Large intestine (tissue), 3 donors: ENCODE measurements around the gene ATRNL1. TPM values are rescaled to one million over a fixed set of nuclear protein-coding genes. Genes with fewer than 3 reads are reported as not detected.

Experiments
- DNase-seq, 2 donors: peaks; one replicate each; pipeline versions ENCODE4 v3.0.0 to v3.0.0-alpha.2; 2013
- H3K27ac ChIP-seq: one replicate; pipeline ENCODE4 v1.5.1; 2013; ENCODE audit warnings: low read length
- H3K27me3 ChIP-seq: 2 replicates; pipeline ENCODE4 v1.6.1; 2013; ENCODE audit warnings: low read length; ENCODE audit not compliant: control insufficient read depth, insufficient read depth
- H3K36me3 ChIP-seq: 2 replicates; pipeline ENCODE4 v1.6.1; 2013; ENCODE audit warnings: low read length; ENCODE audit not compliant: control insufficient read depth, insufficient read depth
- H3K4me1 ChIP-seq: one replicate; pipeline ENCODE4 v1.6.1; 2013; ENCODE audit warnings: low read length; ENCODE audit not compliant: control insufficient read depth, insufficient read depth
- H3K4me3 ChIP-seq: one replicate; pipeline ENCODE4 v1.5.1; 2013; ENCODE audit warnings: low read length
- H3K9me3 ChIP-seq: one replicate; pipeline ENCODE4 v1.6.1; 2013; ENCODE audit warnings: mild to moderate bottlenecking, low read depth, low read length, moderate library complexity; ENCODE audit not compliant: control insufficient read depth
- WGBS: methylation state at CpG from one replicate; pipeline ENCODE4 v1.1.5; 2013; ENCODE audit warnings: low lambda C conversion rate; ENCODE audit not compliant: insufficient coverage; 5-methylcytosine and 5-hydroxymethylcytosine counted together
- polyA plus RNA-seq: library from polyadenylated mRNA; unstranded; fragments of 120-200 nt; gene quantifications from one replicate; pipeline ENCODE4 v1.2.1, GENCODE V29; 2013

Gene ATRNL1
- polyA plus RNA-seq, 1 donor, result 2.6 TPM

GRCh38 chr10:115866691-115867090 lies 773.5 kb downstream of the ATRNL1 start:
- H3K36me3 ChIP-seq, result no peaks in the 10 kb centered on the region
- DNase-seq, result no peak
- 69% methylated on average over 1 of the region's 4 CpGs for WGBS
- no peaks in the 10 kb centered on the region for H3K27me3 ChIP-seq
- no peak overlapping the region for H3K4me3 ChIP-seq
- H3K4me1 ChIP-seq, result no peaks in the 10 kb centered on the region
- no peaks in the 10 kb centered on the region for H3K9me3 ChIP-seq
- H3K27ac ChIP-seq, result no peak overlapping the region

GRCh38 chr10:115867305-115867704 lies 774.1 kb downstream of the ATRNL1 start:
- Histone ChIP-seq H3K4me3 (no peak overlapping the region), H3K4me1 (no peaks in the 10 kb centered on the region), H3K36me3 (no peaks in the 10 kb centered on the region), H3K9me3 (no peaks in the 10 kb centered on the region), H3K27me3 (no peaks in the 10 kb centered on the region), H3K27ac (no peak overlapping the region)
- 20% methylated on average over 1 of the region's 2 CpGs for WGBS
- peak in 1 of 2 donors; percentile 5 for DNase-seq

GRCh38 chr10:115871855-115872254 lies 778.7 kb downstream of the ATRNL1 start:
- WGBS, result no CpG with 5 or more reads among the region's 1 CpG
- Histone ChIP-seq H3K4me1 (peaks cover 4% of the 10 kb centered on the region), H3K9me3 (no peaks in the 10 kb centered on the region), H3K36me3 (no peaks in the 10 kb centered on the region), H3K27me3 (peaks cover 2% of the 10 kb centered on the region), H3K4me3 (no peak overlapping the region), H3K27ac (no peak overlapping the region)
- DNase-seq, result no peak

- 100% methylated on average over 1 of the region's 2 CpGs for WGBS
- H3K4me3 ChIP-seq, result no peak overlapping the region
Measured at GRCh38 chr10:115875172-115875571, 782.0 kb downstream of the ATRNL1 start.

GRCh38 chr10:115879372-115880089 lies 786.4 kb downstream of the ATRNL1 start:
- Histone ChIP-seq H3K36me3 (no peaks in the 10 kb centered on the region), H3K27me3 (no peaks in the 10 kb centered on the region), H3K4me1 (no peaks in the 10 kb centered on the region), H3K27ac (no peak overlapping the region), H3K9me3 (no peaks in the 10 kb centered on the region), H3K4me3 (no peak overlapping the region)
- no CpG with 5 or more reads among the region's 6 CpGs for WGBS
- no peak for DNase-seq

More at GRCh38 chr10:115875172-115875571, 782.0 kb downstream of the ATRNL1 start:
- H3K36me3 ChIP-seq, result no peaks in the 10 kb centered on the region
- no peaks in the 10 kb centered on the region for H3K9me3 ChIP-seq
- no peak overlapping the region for H3K27ac ChIP-seq
- DNase-seq, result no peak
- H3K27me3 ChIP-seq, result peaks cover 2% of the 10 kb centered on the region
- peaks cover 4% of the 10 kb centered on the region for H3K4me1 ChIP-seq

GRCh38 chr10:115882021-115882420 lies 788.9 kb downstream of the ATRNL1 start:
- Histone ChIP-seq H3K4me1 (no peaks in the 10 kb centered on the region), H3K27ac (no peak overlapping the region), H3K4me3 (no peak overlapping the region), H3K9me3 (no peaks in the 10 kb centered on the region), H3K36me3 (no peaks in the 10 kb centered on the region), H3K27me3 (no peaks in the 10 kb centered on the region)
- no CpG with 5 or more reads among the region's 4 CpGs for WGBS
- DNase-seq, result no peak

- no peak overlapping the region for H3K4me3 ChIP-seq
- H3K27me3 ChIP-seq, result no peaks in the 10 kb centered on the region
Measured at GRCh38 chr10:115883372-115883771, 790.2 kb downstream of the ATRNL1 start.

GRCh38 chr10:115884331-115884730 lies 791.2 kb downstream of the ATRNL1 start:
- 64% methylated on average over 3 of the region's 5 CpGs for WGBS
- Histone ChIP-seq H3K27ac (no peak overlapping the region), H3K4me3 (no peak overlapping the region), H3K36me3 (no peaks in the 10 kb centered on the region), H3K27me3 (no peaks in the 10 kb centered on the region), H3K4me1 (no peaks in the 10 kb centered on the region), H3K9me3 (no peaks in the 10 kb centered on the region)
- DNase-seq, result no peak

More at GRCh38 chr10:115883372-115883771, 790.2 kb downstream of the ATRNL1 start:
- Histone ChIP-seq H3K36me3 (no peaks in the 10 kb centered on the region), H3K27ac (no peak overlapping the region), H3K4me1 (no peaks in the 10 kb centered on the region), H3K9me3 (no peaks in the 10 kb centered on the region)
- no CpG with 5 or more reads among the region's 1 CpG for WGBS
- no peak for DNase-seq

- no peak for DNase-seq
- Histone ChIP-seq H3K27me3 (no peaks in the 10 kb centered on the region), H3K36me3 (no peaks in the 10 kb centered on the region), H3K27ac (no peak overlapping the region), H3K4me1 (no peaks in the 10 kb centered on the region), H3K4me3 (no peak overlapping the region), H3K9me3 (no peaks in the 10 kb centered on the region)
- WGBS, result 100% methylated on average over 1 of the region's 7 CpGs
Measured at GRCh38 chr10:115895166-115895565, 802.0 kb downstream of the ATRNL1 start.

GRCh38 chr10:115898242-115898641 lies 805.1 kb downstream of the ATRNL1 start:
- no peaks in the 10 kb centered on the region for H3K9me3 ChIP-seq
- no CpG with 5 or more reads among the region's 3 CpGs for WGBS

GRCh38 chr10:115902596-115902995 lies 809.4 kb downstream of the ATRNL1 start:
- WGBS, result no CpG with 5 or more reads among the region's 5 CpGs

More at GRCh38 chr10:115898242-115898641, 805.1 kb downstream of the ATRNL1 start:
- DNase-seq, result no peak
- no peaks in the 10 kb centered on the region for H3K36me3 ChIP-seq
- H3K4me3 ChIP-seq, result no peak overlapping the region
- H3K27ac ChIP-seq, result no peak overlapping the region
- no peaks in the 10 kb centered on the region for H3K27me3 ChIP-seq
- no peaks in the 10 kb centered on the region for H3K4me1 ChIP-seq

More at GRCh38 chr10:115902596-115902995, 809.4 kb downstream of the ATRNL1 start:
- Histone ChIP-seq H3K4me3 (no peak overlapping the region), H3K4me1 (no peaks in the 10 kb centered on the region), H3K9me3 (no peaks in the 10 kb centered on the region), H3K27ac (no peak overlapping the region), H3K27me3 (no peaks in the 10 kb centered on the region), H3K36me3 (no peaks in the 10 kb centered on the region)
- DNase-seq, result no peak
